GM12892 (cell line): ENCODE results near the gene ANXA1.
"Not testable (repeated sequence)": the region's sequence is repeated elsewhere in the genome, so short reads cannot be mapped to it uniquely, and the experiment has no call there.

Experiments used
- POLR2A ChIP-seq: IDR thresholded peaks from 2 replicates; pipeline ENCODE4 v1.6.1; 2011; ENCODE audit warnings: low read depth, low read length, control low read depth
- TAF1 ChIP-seq: IDR thresholded peaks from 2 replicates; pipeline ENCODE4 v1.6.1; 2011; ENCODE audit warnings: low read depth, mild to moderate bottlenecking, control low read depth, low read length, borderline replicate concordance

GRCh38 chr9:73107489-73108069 lies 44.1 kb upstream of the ANXA1 start:
- TF ChIP-seq TAF1, POLR2A: not testable (repeated sequence)
